ENCODE results near the gene LRP1B.
"Not testable (repeated sequence)": the region's sequence is repeated elsewhere in the genome, so short reads cannot be mapped to it uniquely, and the experiment has no call there.

Gene LRP1B

GRCh38 chr2:141199711-141200110 lies 931.1 kb downstream of the LRP1B start:
- DNase-seq: no peak

DNA sequence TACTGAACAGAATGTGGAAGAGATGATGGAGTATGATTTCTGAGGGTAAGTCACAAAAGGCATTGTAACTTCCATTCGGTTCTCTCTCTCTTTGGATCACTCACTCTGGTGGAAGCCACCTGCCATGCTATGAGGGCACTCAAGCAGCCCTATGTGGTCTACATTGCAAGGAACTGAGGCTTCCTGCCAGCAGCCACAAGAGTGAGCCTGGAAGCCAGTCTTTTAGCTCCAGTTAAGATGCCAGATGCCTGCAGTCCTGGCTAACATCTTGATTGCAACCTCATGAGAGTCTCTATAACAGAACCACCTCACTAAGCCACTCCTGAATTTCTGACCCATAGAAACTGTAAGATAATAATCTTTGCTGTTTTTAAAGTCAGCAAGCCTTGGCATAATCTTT lies 935.7 kb downstream of the LRP1B start:
- DNase-seq: no peak

- no peak for DNase-seq
These were observed 943.8 kb downstream of the LRP1B start for GRCh38 chr2:141187075-141187439.

GRCh38 chr2:141186413-141187074 lies 944.3 kb downstream of the LRP1B start:
- no peak for DNase-seq

DNA sequence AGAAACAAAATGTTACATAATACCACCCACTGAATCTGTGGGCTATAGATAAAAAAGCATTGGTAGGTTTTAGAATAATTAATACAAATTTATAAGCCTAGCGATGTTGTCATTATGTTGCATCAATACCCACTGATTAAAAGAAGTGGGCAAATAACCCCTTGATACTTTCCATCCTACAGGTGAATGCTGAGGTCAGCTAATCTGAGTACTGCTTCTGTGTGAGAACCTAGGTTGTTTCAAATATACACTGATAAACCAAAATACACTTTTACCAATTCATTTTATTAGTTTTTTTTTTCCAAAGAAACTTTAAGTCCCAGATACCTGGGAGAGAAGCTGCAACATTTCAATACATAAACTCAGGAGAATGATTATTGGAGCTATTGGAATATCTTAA lies 948.6 kb downstream of the LRP1B start:
- no peak for DNase-seq

- not testable (repeated sequence) for DNase-seq
These were observed 961.7 kb downstream of the LRP1B start for GRCh38 chr2:141169117-141169516.

- DNase-seq: no peak
These were observed 968.5 kb downstream of the LRP1B start for GRCh38 chr2:141162314-141162713.

DNA sequence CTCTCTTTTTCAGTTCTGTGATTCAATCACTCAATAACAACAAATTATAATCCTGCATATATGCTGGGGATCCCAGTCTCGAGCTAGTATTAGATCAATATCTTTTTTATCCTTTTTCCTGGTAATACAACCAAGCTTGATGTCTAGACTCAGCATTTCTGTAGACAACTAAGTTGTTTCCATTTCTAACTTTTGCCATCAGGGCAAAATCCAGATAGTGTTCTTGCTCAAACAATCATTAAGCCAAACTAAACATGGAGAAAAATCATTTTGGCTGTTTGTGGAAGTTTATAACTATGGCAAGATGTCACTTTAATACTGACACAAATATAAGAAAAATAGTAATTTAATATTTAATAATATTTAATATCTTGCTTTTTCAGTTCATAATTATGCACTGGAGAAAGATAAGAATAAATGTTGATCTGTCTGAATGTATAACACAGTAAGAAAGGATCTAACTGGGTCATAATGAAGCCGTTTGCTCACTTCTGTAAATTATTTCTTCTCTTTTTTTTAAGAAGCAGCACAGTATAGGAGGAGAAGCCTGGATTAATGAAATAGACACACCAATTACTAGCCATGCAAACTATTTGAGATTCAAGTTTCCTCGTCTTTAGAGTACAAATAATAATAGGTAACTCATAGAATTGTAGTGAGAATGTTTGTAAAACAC lies 979.1 kb downstream of the LRP1B start:
- DNase-seq: no peak

DNA sequence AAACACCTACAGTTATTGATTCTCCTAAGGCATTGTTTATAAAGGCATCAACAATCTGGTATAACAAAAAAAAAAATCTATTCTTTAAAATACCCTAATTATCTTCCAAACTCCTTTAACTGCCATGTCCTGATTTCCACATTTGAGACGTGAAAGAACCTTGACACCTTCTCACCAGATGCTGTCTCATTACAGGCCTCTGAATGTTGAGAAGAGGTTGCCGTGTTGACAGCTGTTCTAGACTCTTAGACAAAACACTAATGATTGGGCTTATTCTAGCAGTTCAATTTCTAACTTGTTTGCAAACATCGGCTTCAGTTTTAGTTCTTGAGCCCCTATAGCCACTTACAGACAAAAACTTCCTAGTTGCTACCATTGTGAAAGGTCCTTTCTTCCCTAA lies 988.8 kb downstream of the LRP1B start:
- DNase-seq: no peak

GRCh38 chr2:141137122-141137693 lies 993.6 kb downstream of the LRP1B start:
- DNase-seq: no peak

DNA sequence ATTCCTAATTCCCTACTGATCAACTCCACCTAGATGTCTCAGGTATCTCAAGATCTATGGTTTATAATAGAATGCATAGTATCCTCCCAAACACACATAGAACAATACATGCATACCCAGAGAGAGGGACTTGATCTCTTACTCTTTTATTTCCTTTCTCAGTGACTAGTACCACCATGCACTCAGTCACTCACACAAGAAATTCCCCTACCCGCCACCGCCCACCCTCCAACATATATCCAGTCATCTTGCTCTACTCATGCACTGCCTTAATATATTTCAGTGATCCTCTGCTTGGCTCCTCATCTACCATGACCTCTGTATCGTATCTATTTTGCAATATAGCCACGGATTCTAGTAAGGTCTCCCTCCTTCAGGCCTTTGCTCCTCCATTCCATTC lies 996.9 kb downstream of the LRP1B start:
- no peak for DNase-seq

GRCh38 chr2:141125432-141125831 lies 1005.4 kb downstream of the LRP1B start:
- no peak for DNase-seq

GRCh38 chr2:141118836-141119235 lies 1012.0 kb downstream of the LRP1B start:
- no peak for DNase-seq

- DNase-seq: no peak
These were observed 1017.5 kb downstream of the LRP1B start for GRCh38 chr2:141113301-141113700.

DNA sequence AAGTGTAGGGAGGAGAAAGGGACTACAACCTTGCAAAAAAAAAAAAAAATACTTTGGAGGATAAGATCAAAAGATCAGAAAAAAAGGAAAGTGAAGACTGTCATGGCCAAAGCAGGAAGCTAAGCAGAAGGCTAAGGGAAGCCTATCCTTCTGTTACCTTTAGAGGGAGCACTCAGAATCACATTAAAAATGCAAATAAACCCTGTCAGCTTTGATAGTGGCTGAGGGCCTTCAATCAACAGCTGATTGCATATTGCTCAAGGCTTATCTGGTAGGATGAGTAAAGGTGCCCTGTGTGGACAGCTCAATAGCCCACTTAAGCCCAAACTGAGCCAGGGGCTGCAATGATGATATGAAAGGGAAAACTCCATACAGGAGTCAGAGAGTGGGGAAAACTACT lies 1021.2 kb downstream of the LRP1B start:
- DNase-seq: no peak

- DNase-seq: no peak
These were observed 1025.1 kb downstream of the LRP1B start for GRCh38 chr2:141105763-141106162.

DNA sequence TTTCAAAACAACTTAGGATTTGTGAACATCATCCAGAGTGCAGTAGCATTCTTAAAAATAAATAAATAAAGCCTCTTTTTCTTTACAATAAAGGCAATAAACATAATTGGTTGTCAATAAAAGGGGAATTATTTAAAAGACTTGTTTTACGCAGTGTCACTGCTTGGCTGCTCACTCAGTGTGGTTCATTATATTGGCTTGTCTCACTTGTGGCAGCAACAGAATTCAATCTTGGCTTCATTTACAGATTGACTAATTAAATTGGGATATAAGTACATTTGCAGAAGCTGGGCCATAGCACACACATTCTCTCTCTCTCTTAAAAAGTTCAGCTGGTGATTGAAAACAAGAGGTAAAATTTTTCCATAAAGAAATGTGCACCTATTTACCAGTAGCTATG lies 1027.6 kb downstream of the LRP1B start:
- no peak for DNase-seq

DNA sequence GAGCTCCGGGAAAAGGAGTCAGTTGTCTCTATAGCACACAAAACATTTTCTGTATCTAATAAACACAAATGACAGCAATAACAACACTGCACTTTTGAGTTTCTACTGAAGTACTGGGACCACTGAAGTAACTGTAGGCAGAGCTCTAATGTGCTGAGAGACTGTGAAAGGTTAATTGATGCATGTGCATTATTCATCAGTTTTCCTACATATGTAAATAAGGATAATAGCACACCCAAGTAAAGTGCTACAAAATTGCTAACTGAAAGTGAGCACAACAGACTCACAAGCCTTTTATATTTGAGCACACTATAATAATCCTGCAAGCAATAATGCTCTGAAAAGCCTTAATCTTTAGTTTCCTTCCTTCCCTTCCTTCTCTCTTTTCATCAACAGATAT lies 1051.6 kb downstream of the LRP1B start:
- DNase-seq: no peak

- DNase-seq: no peak
These were observed 1055.1 kb downstream of the LRP1B start for GRCh38 chr2:141075753-141076152.

DNA sequence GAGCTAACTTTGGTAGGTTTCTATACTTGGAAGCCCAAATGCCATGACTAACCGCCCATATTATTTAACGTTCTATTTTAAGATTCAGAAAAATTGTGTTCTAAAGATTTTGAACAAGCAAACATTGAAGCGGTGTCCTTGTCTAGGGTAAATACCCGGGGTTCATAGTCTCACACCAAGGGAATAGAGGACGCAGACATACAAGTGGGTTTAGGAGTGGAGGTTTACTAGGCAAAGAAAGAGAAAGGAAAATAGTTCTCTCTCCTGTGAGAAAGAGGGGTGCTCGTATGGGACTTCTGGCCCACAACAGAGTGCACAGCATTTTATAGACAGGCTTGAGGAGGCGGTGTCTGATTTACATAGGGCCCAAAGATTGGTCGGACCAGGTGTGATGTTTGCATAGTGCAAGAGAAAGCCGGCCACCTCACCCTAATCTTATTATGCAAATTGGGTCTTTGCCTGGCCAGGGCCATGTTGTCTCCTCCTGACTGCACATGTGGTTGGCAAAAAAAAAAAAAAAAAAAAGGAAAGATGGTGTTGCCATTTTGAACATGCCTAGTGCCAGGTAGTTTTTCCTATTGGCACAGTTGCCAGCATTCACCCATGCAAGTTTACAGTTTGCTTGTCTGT lies 1062.6 kb downstream of the LRP1B start:
- no peak for DNase-seq

- DNase-seq: no peak
These were observed 1065.8 kb downstream of the LRP1B start for GRCh38 chr2:141065042-141065441.

- no peak for DNase-seq
These were observed 1067.4 kb downstream of the LRP1B start for GRCh38 chr2:141063406-141063805.

DNA sequence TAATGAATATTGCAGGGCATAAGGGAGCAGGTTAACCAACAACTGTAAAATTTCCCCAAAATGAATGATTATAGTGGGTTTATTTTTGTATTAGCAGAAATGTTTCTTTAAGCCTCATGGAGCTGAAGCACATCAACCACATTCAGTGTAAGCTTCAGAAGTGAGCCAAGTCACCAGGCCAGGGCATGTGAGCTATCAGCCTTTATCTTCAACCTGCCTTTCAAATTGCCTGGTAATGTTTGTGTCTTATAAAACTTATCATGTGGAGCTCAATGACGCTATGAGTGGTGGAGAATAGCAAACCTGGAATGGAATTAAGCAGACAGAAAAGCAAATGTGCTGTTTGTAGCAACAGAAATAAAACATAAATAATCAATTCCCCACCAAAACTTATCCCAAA lies 1068.4 kb downstream of the LRP1B start:
- no peak for DNase-seq

GRCh38 chr2:141062031-141062430 lies 1068.8 kb downstream of the LRP1B start:
- DNase-seq: no peak
